ENCODE results near the gene OSBPL10. TPM values are rescaled to one million over a fixed set of nuclear protein-coding genes. Genes with fewer than 3 reads are reported as not detected.
A peak's percentile ranks its signal among the peaks of the same experiment; 100 is the strongest.

The OSBPL10 gene
- total RNA-seq, 1 experiment from 2014 or later, result 48.0 TPM

DNA sequence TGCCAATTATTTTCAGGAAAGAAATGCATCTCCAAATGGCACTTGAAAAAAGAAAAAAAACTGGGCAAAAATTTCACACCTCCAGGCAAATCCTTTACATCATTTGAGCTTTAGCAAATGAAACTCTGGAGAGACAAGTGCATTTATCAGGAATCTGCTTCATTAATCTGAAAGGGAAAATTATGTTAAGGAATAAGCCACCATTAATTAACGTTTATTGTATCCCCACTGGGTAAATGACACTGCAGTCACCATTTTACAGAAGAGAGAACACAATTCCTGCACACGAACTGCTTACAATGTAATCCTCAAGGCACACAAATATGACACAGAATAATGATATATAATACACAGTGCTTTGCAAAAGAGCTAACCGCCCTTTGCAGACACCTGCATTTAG, 217.3 kb downstream of the OSBPL10 start:
- Histone ChIP-seq H3K4me3 (ENCODE audit: low read length) (no peak overlapping the region), H3F3A (ENCODE audit: low read length, unreplicated experiment) (no peaks in the 10 kb centered on the region), H3K79me2 (ENCODE audit: low read length) (no peaks in the 10 kb centered on the region), H2AFZ (ENCODE audit: low read length) (no peak overlapping the region), H3K36me3 (ENCODE audit: low read depth, low read length) (no peaks in the 10 kb centered on the region), H3K9me3 (ENCODE audit: low read length) (no peaks in the 10 kb centered on the region), H3K4me1 (ENCODE audit: insufficient read depth, low read length) (no peaks in the 10 kb centered on the region), H3K9ac (ENCODE audit: low read length) (no peak overlapping the region), H3K9me2 (replicated peaks; ENCODE audit: low read length) (no peaks in the 10 kb centered on the region), H3K27me3 (ENCODE audit: low read length) (no peaks in the 10 kb centered on the region), H3K4me2 (ENCODE audit: low read length) (no peak overlapping the region), H3K27ac (ENCODE audit: low read length) (no peak overlapping the region), H4K20me1 (ENCODE audit: low read length) (no peaks in the 10 kb centered on the region)
- no TSS peak for BruUV-seq (replicated peaks)
- intact Hi-C loops (cut with micrococcal nuclease), result no loop called here
- ChIA-PET CTCF (no interaction called here), POLR2A (ENCODE audit: unreplicated experiment) (no interaction called here)
- TF ChIP-seq, protein P1, sequence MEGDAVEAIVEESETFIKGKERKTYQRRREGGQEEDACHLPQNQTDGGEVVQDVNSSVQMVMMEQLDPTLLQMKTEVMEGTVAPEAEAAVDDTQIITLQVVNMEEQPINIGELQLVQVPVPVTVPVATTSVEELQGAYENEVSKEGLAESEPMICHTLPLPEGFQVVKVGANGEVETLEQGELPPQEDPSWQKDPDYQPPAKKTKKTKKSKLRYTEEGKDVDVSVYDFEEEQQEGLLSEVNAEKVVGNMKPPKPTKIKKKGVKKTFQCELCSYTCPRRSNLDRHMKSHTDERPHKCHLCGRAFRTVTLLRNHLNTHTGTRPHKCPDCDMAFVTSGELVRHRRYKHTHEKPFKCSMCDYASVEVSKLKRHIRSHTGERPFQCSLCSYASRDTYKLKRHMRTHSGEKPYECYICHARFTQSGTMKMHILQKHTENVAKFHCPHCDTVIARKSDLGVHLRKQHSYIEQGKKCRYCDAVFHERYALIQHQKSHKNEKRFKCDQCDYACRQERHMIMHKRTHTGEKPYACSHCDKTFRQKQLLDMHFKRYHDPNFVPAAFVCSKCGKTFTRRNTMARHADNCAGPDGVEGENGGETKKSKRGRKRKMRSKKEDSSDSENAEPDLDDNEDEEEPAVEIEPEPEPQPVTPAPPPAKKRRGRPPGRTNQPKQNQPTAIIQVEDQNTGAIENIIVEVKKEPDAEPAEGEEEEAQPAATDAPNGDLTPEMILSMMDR (conservative IDR thresholded peaks at IDR 0.05; ENCODE audit: low read depth, low read length), result no peak
- no peak for TF ChIP-seq EZH2phosphoT487 (IDR thresholded peaks at IDR 0.05; ENCODE audit: borderline replicate concordance, low read length)
- TF ChIP-seq EZH2 (IDR thresholded peaks at IDR 0.05; ENCODE audit: low read length, unreplicated experiment), result no peak
- ATAC-seq (no peak), DNase-seq (no peak)

GRCh38 chr3:31762888-31763351, 218.1 kb downstream of the OSBPL10 start:
- no peaks in the 10 kb centered on the region for H4K20me1 ChIP-seq (ENCODE audit: low read length)
- BruUV-seq (replicated peaks), result no TSS peak
- no peak overlapping the region for H3K4me3 ChIP-seq (ENCODE audit: low read length)
- H3K9me2 ChIP-seq (replicated peaks; ENCODE audit: low read length), result no peaks in the 10 kb centered on the region
- no peak for TF ChIP-seq EZH2phosphoT487 (IDR thresholded peaks at IDR 0.05; ENCODE audit: borderline replicate concordance, low read length)
- TF ChIP-seq, protein P1 (conservative IDR thresholded peaks at IDR 0.05; ENCODE audit: low read depth, low read length), result no peak
- TF ChIP-seq EZH2 (IDR thresholded peaks at IDR 0.05; ENCODE audit: low read length, unreplicated experiment), result no peak
- ChIA-PET POLR2A (ENCODE audit: unreplicated experiment) (no interaction called here), CTCF (no interaction called here)
- H3K79me2 ChIP-seq (ENCODE audit: low read length), result no peaks in the 10 kb centered on the region
- no peaks in the 10 kb centered on the region for H3K27me3 ChIP-seq (ENCODE audit: low read length)
- DNase-seq, result no peak
- no peaks in the 10 kb centered on the region for H3K9me3 ChIP-seq (ENCODE audit: low read length)
- no peak overlapping the region for H3K4me2 ChIP-seq (ENCODE audit: low read length)
- intact Hi-C loops (cut with micrococcal nuclease), result no loop called here
- ATAC-seq, result peak; percentile 15
- no peak overlapping the region for H2AFZ ChIP-seq (ENCODE audit: low read length)
- no peaks in the 10 kb centered on the region for H3F3A ChIP-seq (ENCODE audit: low read length, unreplicated experiment)
- H3K9ac ChIP-seq (ENCODE audit: low read length), result no peak overlapping the region
- H3K4me1 ChIP-seq (ENCODE audit: insufficient read depth, low read length), result no peaks in the 10 kb centered on the region
- H3K36me3 ChIP-seq (ENCODE audit: low read depth, low read length), result no peaks in the 10 kb centered on the region
- no peak overlapping the region for H3K27ac ChIP-seq (ENCODE audit: low read length)

DNA sequence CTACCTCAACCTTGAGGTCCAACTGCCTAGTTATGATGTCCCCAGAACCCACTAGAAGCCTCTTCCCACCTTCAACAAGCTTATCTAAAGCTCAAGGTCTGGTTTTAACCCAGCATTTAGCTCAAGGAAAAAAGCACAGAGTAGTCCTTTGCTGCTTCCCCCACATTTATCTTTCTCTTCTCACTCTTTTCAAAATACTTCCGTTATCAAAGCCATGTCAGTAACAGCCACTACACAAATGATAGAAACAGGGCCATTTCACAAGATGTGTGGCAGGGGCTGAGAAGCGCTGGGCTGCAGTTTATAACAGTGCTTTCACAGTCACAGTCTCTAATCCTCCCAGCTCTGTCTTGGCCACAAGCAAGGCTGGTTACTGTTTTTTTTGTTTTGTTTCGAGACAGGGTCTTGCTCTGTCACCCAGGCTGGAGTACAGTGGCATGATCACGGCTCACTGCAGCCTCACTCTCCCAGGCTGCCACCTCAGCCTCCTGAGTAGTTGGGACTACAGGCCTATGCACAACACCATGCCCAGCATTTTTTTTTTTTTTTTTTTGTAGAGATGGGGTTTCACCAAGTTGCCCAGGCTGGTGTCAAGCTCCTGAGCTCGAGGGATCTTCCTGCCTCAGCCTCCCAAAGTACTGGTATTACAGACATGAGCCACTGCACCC, 218.8 kb downstream of the OSBPL10 start:
- Histone ChIP-seq H4K20me1 (ENCODE audit: low read length) (no peaks in the 10 kb centered on the region), H3K9me3 (ENCODE audit: low read length) (no peaks in the 10 kb centered on the region), H3K9me2 (replicated peaks; ENCODE audit: low read length) (no peaks in the 10 kb centered on the region), H3F3A (ENCODE audit: low read length, unreplicated experiment) (no peaks in the 10 kb centered on the region), H3K4me3 (ENCODE audit: low read length) (no peak overlapping the region), H2AFZ (ENCODE audit: low read length) (no peak overlapping the region), H3K79me2 (ENCODE audit: low read length) (no peaks in the 10 kb centered on the region), H3K9ac (ENCODE audit: low read length) (no peak overlapping the region), H3K4me2 (ENCODE audit: low read length) (no peak overlapping the region), H3K27me3 (ENCODE audit: low read length) (no peaks in the 10 kb centered on the region), H3K27ac (ENCODE audit: low read length) (no peak overlapping the region), H3K36me3 (ENCODE audit: low read depth, low read length) (no peaks in the 10 kb centered on the region), H3K4me1 (ENCODE audit: insufficient read depth, low read length) (no peaks in the 10 kb centered on the region)
- intact Hi-C loops (cut with micrococcal nuclease), result no loop called here
- no peak for ATAC-seq
- DNase-seq, result no peak
- BruUV-seq (replicated peaks), result no TSS peak
- CTCF ChIA-PET, result no interaction called here
- TF ChIP-seq EZH2 (IDR thresholded peaks at IDR 0.05; ENCODE audit: low read length, unreplicated experiment) (no peak), EZH2phosphoT487 (IDR thresholded peaks at IDR 0.05; ENCODE audit: borderline replicate concordance, low read length) (no peak)
- TF ChIP-seq, protein P1 (conservative IDR thresholded peaks at IDR 0.05; ENCODE audit: low read depth, low read length), result no peak
- POLR2A ChIA-PET (ENCODE audit: unreplicated experiment), result no interaction called here

All from PC-3 (cell line).